K562 (cell line): Measurements from ENCODE around the gene RNFT2. TPM values are rescaled to one million over a fixed set of nuclear protein-coding genes. Genes with fewer than 3 reads are reported as not detected.

ENCODE experiments used
- ATAC-seq: fragments of 200-7000 bp; cut with Tn5 transposase; 3 replicates; pipeline ENCODE4 v1.9.1; 2020; ENCODE audit warnings: moderate library complexity
- BruUV-seq: library from RNA; stranded (reverse); fragments of 400-500 nt; replicated peaks from 2 replicates; lab custom pipeline; 2021; lab: Mats Ljungman, UMichigan
- CTCF ChIA-PET: fragments of 300-600 bp; formaldehyde crosslinking; extraction: SDS; loops from one replicate; lab custom pipeline; 2021; ENCODE audit warnings: low intra/inter-chr PET ratio; lab: Yijun Ruan, JAX
- POLR2A ChIA-PET: fragments of 300-600, 350-650 bp; sonication (Branson Sonifier 250); formaldehyde crosslinking; extraction: SDS; loops from one replicate; lab custom pipeline; 2021; ENCODE audit warnings: antibody characterized with exemption, inconsistent platforms; lab: Yijun Ruan, JAX
- DNase-seq, 4 experiments: peaks; one replicate each; pipeline versions ENCODE4 v3.0.0 to v3.0.0-alpha.2; 2011 to 2018; ENCODE audit warnings: low spot score in 3 of 4, mixed read lengths in 3 of 4; ENCODE audit errors: extremely low read depth in 1 of 4
- FAIRE-seq: peaks from 2 replicates; lab custom pipeline; 2011; peaks lifted over from hg19 to GRCh38; lab: Jason Lieb, UNC
- H2AFZ ChIP-seq: 2 replicates; pipeline ENCODE4 v1.6.0; 2011; ENCODE audit warnings: low read depth, low read length, control low read depth, inconsistent platforms
- H3K27ac ChIP-seq: fragments of 200-600 bp; 3 replicates; pipeline ENCODE4 v1.8.0; 2011; ENCODE audit warnings: low read depth, mild to moderate bottlenecking, control low read depth, inconsistent platforms, low read length, moderate library complexity, mixed read lengths; ENCODE audit errors: extremely low read depth
- H3K27me3 ChIP-seq, 2 experiments: fragments of 300-600 bp in 1 of 2; 2 replicates in 1 of 2; 3 replicates in 1 of 2; pipeline versions ENCODE4 v1.6.0 to v1.8.0; 2011; ENCODE audit warnings: inconsistent platforms in 2 of 2, low read length in 2 of 2, mild to moderate bottlenecking in 1 of 2, mixed read lengths in 1 of 2, moderate library complexity in 1 of 2; ENCODE audit not compliant: control insufficient read depth in 2 of 2, insufficient read depth in 2 of 2
- H3K36me3 ChIP-seq: fragments of 300-600 bp; 3 replicates; pipeline ENCODE4 v1.8.0; 2011; ENCODE audit warnings: mild to moderate bottlenecking, low read length, inconsistent platforms; ENCODE audit not compliant: control insufficient read depth, insufficient read depth
- H3K4me1 ChIP-seq, 2 experiments: fragments of 200-600 bp in 1 of 2; replicated peaks in 1 of 2; 2 replicates in 1 of 2; 3 replicates in 1 of 2; pipeline versions ENCODE4 v1.5.1 to v1.8.0; 2011; ENCODE audit warnings: inconsistent platforms in 2 of 2, low read length in 2 of 2, mild to moderate bottlenecking in 1 of 2, mixed read lengths in 1 of 2, moderate library complexity in 1 of 2; ENCODE audit not compliant: control insufficient read depth in 2 of 2, insufficient read depth in 2 of 2
- H3K4me2 ChIP-seq: 2 replicates; pipeline ENCODE4 v1.6.1; 2011; ENCODE audit warnings: low read length, control low read depth, inconsistent platforms, mixed read lengths; ENCODE audit not compliant: insufficient read depth
- H3K4me3 ChIP-seq: fragments of 200-600 bp; sonication (generic), shearing (Covaris generic); 2 replicates; pipeline ENCODE4 v1.5.1; 2016; ENCODE audit warnings: control low read depth, inconsistent platforms
- H3K79me2 ChIP-seq: fragments of 200-600 bp; 3 replicates; pipeline ENCODE4 v1.8.0; 2011; ENCODE audit warnings: low read length, inconsistent platforms; ENCODE audit not compliant: control insufficient read depth, insufficient read depth
- H3K9ac ChIP-seq, 2 experiments: 2 replicates each; pipeline versions ENCODE4 v1.6.0 to v1.6.1; 2011; ENCODE audit warnings: low read depth in 2 of 2, low read length in 2 of 2, control low read depth in 1 of 2, inconsistent platforms in 1 of 2, mild to moderate bottlenecking in 1 of 2, mixed read lengths in 1 of 2; ENCODE audit not compliant: insufficient read depth in 1 of 2
- H3K9me1 ChIP-seq: one replicate; pipeline ENCODE4 v1.6.0; 2011; ENCODE audit warnings: inconsistent platforms, mild to moderate bottlenecking, low read length, moderate library complexity; ENCODE audit not compliant: control insufficient read depth, insufficient read depth
- H3K9me3 ChIP-seq: replicated peaks from 2 replicates; pipeline ENCODE4 v1.5.1; 2011; ENCODE audit warnings: low read depth, low read length, inconsistent platforms; ENCODE audit not compliant: control insufficient read depth, insufficient read depth
- H4K20me1 ChIP-seq: replicated peaks from 2 replicates; pipeline ENCODE4 v1.6.1; 2011; ENCODE audit warnings: low read length, inconsistent platforms, mixed read lengths; ENCODE audit not compliant: control insufficient read depth, insufficient read depth
- CAMTA2 ChIP-seq: fragments of 250-450 bp; sonication (Bioruptor Pico); conservative IDR thresholded peaks from 2 replicates; pipeline ENCODE4 v1.5.1; 2022
- ELK3 ChIP-seq: fragments of 450-650 bp; formaldehyde crosslinking; IDR thresholded peaks from 2 replicates; pipeline ENCODE4 v1.4.0; 2020; ENCODE audit warnings: mild to moderate bottlenecking
- ERF ChIP-seq: fragments of 450-650 bp; formaldehyde crosslinking; IDR thresholded peaks from 2 replicates; pipeline ENCODE4 v1.4.0; 2020; ENCODE audit warnings: mild to moderate bottlenecking, mixed read lengths
- GATA2 ChIP-seq: sonication (generic); formaldehyde crosslinking; IDR thresholded peaks from 2 replicates; pipeline ENCODE4 v1.4.0; 2020; ENCODE audit warnings: mild to moderate bottlenecking, missing genetic modification reagents
- GTF2E2 ChIP-seq: fragments of 200-800 bp; sonication (Bioruptor generic); IDR thresholded peaks from 2 replicates; pipeline ENCODE4 v1.6.1; 2016; ENCODE audit warnings: missing genetic modification characterization, missing compliant biosample characterization
- KDM4B ChIP-seq, 2 experiments: fragments of 450-650 bp in 1 of 2; sonication (generic) in 1 of 2; IDR thresholded peaks; 2 replicates each; pipeline ENCODE4 v1.6.1; 2016 to 2017; ENCODE audit warnings: borderline replicate concordance in 2 of 2, antibody characterized with exemption in 1 of 2, low read depth in 1 of 2, mild to moderate bottlenecking in 1 of 2
- KLF13 ChIP-seq: fragments of 450-650 bp; IDR thresholded peaks from 2 replicates; pipeline ENCODE4 v1.6.1; 2016; ENCODE audit warnings: missing genetic modification characterization, low read depth, mild to moderate bottlenecking, missing compliant biosample characterization, moderate library complexity, borderline replicate concordance
- RBM22 ChIP-seq: fragments of 200-400 bp; formaldehyde crosslinking; IDR thresholded peaks from 2 replicates; pipeline ENCODE4 v1.6.1; 2018; ENCODE audit warnings: low read length, low read depth; ENCODE audit not compliant: poor library complexity, severe bottlenecking
- SP2 ChIP-seq: IDR thresholded peaks from 2 replicates; pipeline ENCODE4 v1.6.1; 2011; ENCODE audit warnings: mild to moderate bottlenecking, low read depth, low read length, moderate library complexity; ENCODE audit not compliant: poor library complexity, severe bottlenecking; ENCODE audit errors: extremely low read depth
- ZFX ChIP-seq: sonication (generic); formaldehyde crosslinking; IDR thresholded peaks from 2 replicates; pipeline ENCODE4 v1.8.0; 2022; ENCODE audit warnings: mild to moderate bottlenecking, missing genetic modification reagents, moderate library complexity
- ZNF224 ChIP-seq: sonication (generic); formaldehyde crosslinking; IDR thresholded peaks from 2 replicates; pipeline ENCODE4 v1.8.0; 2022; ENCODE audit warnings: mild to moderate bottlenecking, missing genetic modification reagents
- ZNF780A ChIP-seq: fragments of 250-450 bp; sonication (Bioruptor Pico); IDR thresholded peaks from 2 replicates; pipeline ENCODE4 v1.5.0; 2021; ENCODE audit warnings: mild to moderate bottlenecking
- ZSCAN29 ChIP-seq: fragments of 450-650 bp; IDR thresholded peaks from 2 replicates; pipeline ENCODE4 v1.6.1; 2017
- WGBS: fragments of 100-300 bp; shearing (Covaris generic); methylation state at CpG from one replicate; pipeline ENCODE4 v1.1.6; 2016; ENCODE audit warnings: low coverage, mixed read lengths; ENCODE audit not compliant: insufficient coverage; ENCODE audit errors: missing lambda C conversion rate; 5-methylcytosine and 5-hydroxymethylcytosine counted together
- in situ Hi-C: fragments of 300-500 bp; cut with MboI; formaldehyde crosslinking; loops from 4 replicates; pipeline ENCODE4 v1.15.0; 2018; ENCODE audit warnings: inconsistent platforms, mixed read lengths
- intact Hi-C: fragments of 100-400 bp; cut with micrococcal nuclease; formaldehyde crosslinking; loops from 2 replicates; pipeline ENCODE4 v1.14.2; 2022
- polyA plus RNA-seq, 8 experiments: library from polyadenylated mRNA; depleted of rRNA in 4 of 8; stranded (reverse) in 5 of 8; unstranded in 3 of 8; fragments of >200 nt; fragmentation: Nextera tagmentation in 2 of 8; fragmentation: Illumina TruSeq in 1 of 8; extraction: Ambion mirVana in 2 of 8; extraction: Trizol in 1 of 8; gene quantifications; 2 replicates each; pipeline versions ENCODE4 v1.2.1 to v1.2.3, GENCODE V29; 2011 to 2014; ENCODE audit warnings: inconsistent platforms in 1 of 8, missing spikeins in 1 of 8
- total RNA-seq, 7 experiments: library from RNA; depleted of rRNA in 6 of 7; stranded (reverse); fragments of >200 nt in 6 of 7; fragmentation: Illumina TruSeq in 2 of 7; extraction: Trizol in 2 of 7; gene quantifications; 2 replicates each; pipeline versions ENCODE4 v1.2.1 to v1.2.3, GENCODE V29; 2011 to 2021; ENCODE audit warnings: low replicate concordance in 1 of 7

Gene RNFT2
- total and polyA plus RNA-seq, 9 of the 15 experiments (the other 6 are each of a cell fraction or from before 2014, with no cell fraction given), result 3.6 to 26.3 (median 9.5) TPM

DNA sequence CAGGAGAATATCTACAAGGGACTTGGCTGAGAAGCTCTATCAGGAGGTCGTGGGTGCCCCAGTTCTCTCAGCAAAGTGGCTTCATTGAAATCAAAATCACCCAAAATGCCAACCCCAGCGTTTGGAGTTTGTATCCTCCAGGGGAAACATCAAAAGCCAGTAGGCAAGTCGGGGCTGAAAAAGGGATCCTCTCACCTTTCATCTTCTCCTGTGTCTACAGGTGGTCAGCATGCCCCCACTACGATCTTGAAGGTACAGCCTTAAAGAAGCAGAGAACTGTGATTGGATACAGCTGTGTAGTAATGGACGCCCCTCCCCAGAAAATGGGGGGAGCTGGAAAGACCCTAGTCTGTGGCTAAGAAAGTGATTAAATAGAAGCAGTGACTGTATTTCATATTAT is 121.0 kb downstream of the RNFT2 start:
- no peaks in the 10 kb centered on the region for H3K4me1 ChIP-seq

More for the DNA sequence above, 121.0 kb downstream of the RNFT2 start:
- WGBS, result 0% methylated on average over 5 of the region's 5 CpGs
- ATAC-seq, result no peak
- Histone ChIP-seq H3K27me3 (peaks cover 14 to 30% of the 10 kb centered on the region in 2 experiments; a peak in 4 of 5 replicates), H4K20me1 (peaks cover 9% of the 10 kb centered on the region; the same call in 1 of the 2 replicates), H3K4me3 (no peak overlapping the region), H3K27ac (no peak overlapping the region), H3K9ac (no peak overlapping the region), H3K36me3 (no peaks in the 10 kb centered on the region), H3K9me1 (no peaks in the 10 kb centered on the region), H3K9me3 (no peaks in the 10 kb centered on the region), H3K79me2 (no peaks in the 10 kb centered on the region), H3K4me2 (no peak overlapping the region), H2AFZ (no peak overlapping the region)
- intact Hi-C loops (no loop called here), in situ Hi-C loops (no loop called here)
- no peak for DNase-seq
- ChIA-PET CTCF (no interaction called here), POLR2A (no interaction called here)
- no TSS peak for BruUV-seq
- no peak for TF ChIP-seq KLF13 (tag)
- TF ChIP-seq GATA2, result no peak
- TF ChIP-seq ZNF224 (CRISPR knock-in tag), result no peak
- TF ChIP-seq ZSCAN29, result no peak
- no peak for TF ChIP-seq ERF (CRISPR knock-in tag)
- no peak for TF ChIP-seq ZFX (CRISPR knock-in tag)
- TF ChIP-seq ZNF780A, result no peak
- TF ChIP-seq ELK3, result no peak
- no peak for TF ChIP-seq RBM22
- no peak for TF ChIP-seq GTF2E2 (tag)
- no peak for TF ChIP-seq CAMTA2
- no peak for TF ChIP-seq KDM4B (IDR thresholded peaks at IDR 0.05; ENCODE audit: borderline replicate concordance in 2 of 2, low read depth in 1 of 2)
- no peak for TF ChIP-seq SP2
- FAIRE-seq, result no peak
